ENCODE data around the gene NR5A1. TPM values are rescaled to one million over a fixed set of nuclear protein-coding genes. Genes with fewer than 3 reads are reported as not detected.

NR5A1 gene
- polyA plus RNA-seq, 3 donors = 0.03 TPM; not detected in 2

- 76 to 83% (median 80%) methylated on average over 2 of the region's 2 CpGs for WGBS, 3 donors
Observed at GRCh38 chr9:124490004-124490403, 17.2 kb downstream of the NR5A1 start.

GRCh38 chr9:124489222-124489621 lies 18.0 kb downstream of the NR5A1 start:
- WGBS, 3 donors = 51 to 78% (median 71%) methylated on average over 13 of the region's 13 CpGs
- no peak overlapping the region for H3K27ac ChIP-seq (ENCODE audit: low read depth, low read length)

More at GRCh38 chr9:124490004-124490403, 17.2 kb downstream of the NR5A1 start:
- no peak overlapping the region for H3K27ac ChIP-seq (ENCODE audit: low read depth, low read length)

DNA sequence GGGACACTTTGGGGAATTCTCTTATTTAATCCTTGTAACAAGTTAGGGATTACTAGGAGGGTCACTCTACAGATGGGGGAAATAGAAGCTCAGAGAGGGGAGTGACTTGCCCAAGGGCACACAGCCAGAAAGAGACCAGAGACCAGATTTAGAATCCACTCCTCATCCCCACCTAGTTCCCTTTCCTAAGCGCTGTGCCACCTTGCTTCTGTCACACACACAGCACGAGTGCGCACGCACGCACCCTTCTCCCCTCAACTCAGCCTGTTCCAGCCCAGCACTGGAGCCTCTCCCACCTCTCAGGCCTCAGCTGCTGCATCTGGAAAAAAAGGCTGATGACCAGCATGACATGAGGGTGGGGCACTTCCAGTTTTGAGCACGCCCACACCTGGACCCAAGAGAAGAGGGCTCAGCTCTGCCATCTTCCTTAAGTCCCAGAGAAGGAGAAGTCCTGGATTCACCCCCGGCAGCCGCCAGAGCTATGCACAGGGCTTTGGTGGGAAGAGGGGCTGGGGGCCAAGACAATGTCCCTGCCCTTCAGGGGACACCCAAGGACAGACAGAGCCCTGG lies 18.5 kb downstream of the NR5A1 start:
- no peak overlapping the region for H3K27ac ChIP-seq (ENCODE audit: low read depth, low read length)
- WGBS, 3 donors = 90 to 93% (median 91%) methylated on average over 6 to 8 of the region's 8 CpGs

DNA sequence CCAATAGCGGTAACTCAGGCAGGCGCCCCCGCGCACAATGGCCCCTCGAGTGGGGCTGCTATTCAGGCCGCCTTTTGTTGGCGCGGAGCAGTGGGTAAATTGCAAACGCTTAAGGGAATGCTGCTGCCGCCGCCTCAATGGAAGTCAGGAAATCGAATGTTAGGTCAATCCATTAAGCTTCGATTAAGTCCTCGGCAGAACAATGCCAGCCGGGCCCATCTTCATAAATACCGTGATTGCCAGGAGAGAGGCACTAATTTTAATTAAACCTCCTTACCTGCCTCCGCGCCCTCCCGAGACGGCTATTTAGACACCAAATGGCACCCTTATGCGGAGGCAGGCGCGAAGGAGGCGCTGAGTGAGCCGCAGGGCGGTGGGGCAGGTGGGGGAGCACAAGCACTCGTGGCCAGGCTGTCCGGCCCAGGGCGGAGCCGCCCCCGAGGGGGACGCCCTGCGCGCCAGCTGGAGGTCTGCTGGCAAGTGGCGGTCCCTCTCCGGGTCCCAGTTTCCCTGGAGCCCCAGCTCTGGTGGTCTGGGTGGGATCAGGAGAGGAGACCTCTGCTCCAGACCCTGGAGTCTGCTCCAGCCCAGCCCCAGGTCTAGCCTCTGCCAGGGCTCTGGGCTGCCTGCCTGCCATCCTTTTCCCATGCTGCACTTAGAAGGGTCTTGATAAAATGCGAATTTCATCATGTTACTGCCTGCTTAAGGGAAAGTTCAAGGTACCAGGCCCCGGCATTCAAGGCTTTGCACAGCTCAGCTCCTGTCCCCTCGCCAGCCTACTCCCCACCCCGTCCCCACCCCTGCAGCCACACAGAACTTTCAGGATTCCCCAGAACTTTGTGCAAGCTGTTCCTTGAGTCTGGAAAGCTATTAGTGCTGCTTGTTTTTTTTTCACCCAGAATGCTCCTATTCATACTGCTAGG lies 19.7 kb downstream of the NR5A1 start:
- WGBS, 3 donors = 37 to 46% (median 45%) methylated on average over 40 of the region's 40 CpGs
- no peak overlapping the region for H3K27ac ChIP-seq (ENCODE audit: low read depth, low read length)

- H3K27ac ChIP-seq (ENCODE audit: low read depth, low read length) = no peak overlapping the region
- 42 to 50% (median 43%) methylated on average over 17 of the region's 17 CpGs for WGBS, 3 donors
Observed at GRCh38 chr9:124486778-124487259, 20.4 kb downstream of the NR5A1 start.

GRCh38 chr9:124485936-124486335 lies 21.3 kb downstream of the NR5A1 start:
- WGBS, 3 donors = 56 to 65% (median 62%) methylated on average over 13 to 15 of the region's 15 CpGs
- no peak overlapping the region for H3K27ac ChIP-seq (ENCODE audit: low read depth, low read length)

DNA sequence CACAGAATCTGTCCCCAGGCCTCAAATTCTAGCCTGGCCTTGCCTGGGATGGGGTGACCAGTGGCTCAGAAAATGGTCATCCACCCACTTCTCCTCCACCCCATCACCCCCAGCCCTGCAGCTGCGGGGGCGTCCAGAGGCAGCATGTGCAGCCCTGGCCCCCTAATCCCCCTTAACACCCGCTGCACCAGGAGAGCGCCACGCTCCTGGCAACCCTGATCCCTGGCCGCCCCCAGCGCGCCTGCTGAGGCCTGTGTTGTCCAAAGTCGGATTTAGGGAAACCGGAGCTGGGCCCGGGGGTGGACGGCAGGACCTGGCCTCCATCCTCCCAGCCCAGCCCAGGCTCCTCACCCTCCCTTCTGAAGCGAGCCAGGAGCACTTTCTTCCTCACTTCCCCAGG lies 22.0 kb downstream of the NR5A1 start:
- H3K27ac ChIP-seq (ENCODE audit: low read depth, low read length) = no peak overlapping the region
- 73 to 76% (median 75%) methylated on average over 12 to 13 of the region's 13 CpGs for WGBS, 3 donors

DNA sequence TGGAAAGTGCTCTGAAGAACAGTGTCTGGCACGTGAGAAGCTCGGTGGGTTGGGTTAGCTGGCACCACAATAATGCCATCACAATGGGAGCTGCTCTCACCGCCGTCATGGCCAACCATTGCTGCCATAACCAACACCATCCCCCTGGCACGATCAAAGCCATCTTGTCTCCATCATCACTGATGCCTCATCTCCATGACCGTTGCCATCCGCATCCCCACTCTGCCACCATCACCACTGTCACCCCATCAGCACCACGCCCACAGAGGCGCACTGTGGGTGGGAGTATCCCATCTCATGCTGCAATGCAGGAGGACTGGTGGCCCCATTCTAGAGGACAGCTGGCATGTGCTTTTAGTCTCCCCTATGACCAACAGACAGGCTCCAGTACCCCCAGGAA lies 23.7 kb downstream of the NR5A1 start:
- H3K27ac ChIP-seq (ENCODE audit: low read depth, low read length) = no peak overlapping the region

DNA sequence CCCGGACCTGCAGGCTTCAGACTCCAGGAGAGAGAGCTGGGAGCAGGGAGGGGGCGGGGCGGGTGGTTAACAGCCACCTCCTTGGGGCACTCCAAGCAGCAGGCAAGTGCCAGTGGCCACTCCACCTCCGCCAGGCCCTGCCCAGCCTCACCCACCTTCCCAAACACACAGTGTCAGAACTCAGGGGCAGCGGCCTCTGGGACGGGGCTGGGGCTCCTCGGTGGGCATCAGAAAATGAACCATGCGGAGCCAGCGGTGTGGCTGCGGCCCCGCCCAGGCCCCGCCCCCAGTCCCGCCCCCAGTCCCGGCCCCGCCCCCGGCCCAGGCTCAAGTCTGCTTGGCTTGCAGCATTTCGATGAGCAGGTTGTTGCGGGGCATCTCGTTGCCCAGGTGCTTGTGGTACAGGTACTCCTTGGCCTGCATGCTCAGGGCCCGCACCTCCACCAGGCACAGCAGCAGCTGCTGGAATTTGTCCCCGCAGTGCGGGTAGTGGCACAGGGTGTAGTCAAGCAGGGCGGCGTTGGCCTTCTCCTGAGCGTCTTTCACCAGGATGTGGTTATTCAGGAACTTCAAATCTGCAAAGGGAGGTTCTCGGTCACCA lies 24.7 kb downstream of the NR5A1 start:
- WGBS, 3 donors = 35 to 40% (median 39%) methylated on average over 25 to 26 of the region's 26 CpGs
- no peak overlapping the region for H3K27ac ChIP-seq (ENCODE audit: low read depth, low read length)

More for the DNA sequence above, 23.7 kb downstream of the NR5A1 start:
- WGBS, 3 donors = 93 to 99% (median 95%) methylated on average over 9 of the region's 9 CpGs

- 47 to 53% (median 52%) methylated on average over 17 of the region's 17 CpGs for WGBS, 3 donors
- H3K27ac ChIP-seq (ENCODE audit: low read depth, low read length) = no peak overlapping the region
Observed at GRCh38 chr9:124481115-124481514, 26.1 kb downstream of the NR5A1 start.

DNA sequence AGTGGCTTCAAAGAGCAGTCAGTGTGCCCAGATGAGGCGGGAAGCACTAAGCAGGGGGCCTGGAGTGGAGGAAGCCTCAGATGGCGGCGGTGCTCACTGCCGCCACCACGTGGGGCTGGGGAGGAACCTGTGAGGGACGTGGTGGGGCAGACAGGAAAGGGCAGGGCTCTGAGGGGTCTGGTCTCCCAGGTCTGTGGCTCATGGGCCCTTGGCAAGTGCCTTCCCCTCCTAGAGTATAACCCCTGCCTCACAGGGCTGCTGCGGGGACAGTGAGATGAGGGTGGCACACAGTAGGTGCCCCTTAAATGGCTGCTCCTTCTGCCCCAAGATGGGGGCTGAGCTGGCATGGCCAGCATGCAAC lies 26.6 kb downstream of the NR5A1 start:
- H3K27ac ChIP-seq (ENCODE audit: low read depth, low read length) = no peak overlapping the region
- 20 to 25% (median 21%) methylated on average over 7 of the region's 7 CpGs for WGBS, 3 donors

- no peak overlapping the region for H3K27ac ChIP-seq (ENCODE audit: low read depth, low read length)
- WGBS, 3 donors = 62 to 76% (median 70%) methylated on average over 6 of the region's 6 CpGs
Observed at GRCh38 chr9:124479947-124480620, 27.1 kb downstream of the NR5A1 start.

GRCh38 chr9:124479371-124479770 lies 27.8 kb downstream of the NR5A1 start:
- 72 to 87% (median 80%) methylated on average over 16 of the region's 16 CpGs for WGBS, 3 donors
- H3K27ac ChIP-seq (ENCODE audit: low read depth, low read length) = no peak overlapping the region

- no peak overlapping the region for H3K27ac ChIP-seq (ENCODE audit: low read depth, low read length)
- 48 to 61% (median 52%) methylated on average over 12 of the region's 12 CpGs for WGBS, 3 donors
Observed at GRCh38 chr9:124478354-124478753, 28.8 kb downstream of the NR5A1 start.

- H3K27ac ChIP-seq (ENCODE audit: low read depth, low read length) = no peak overlapping the region
- 5 to 11% (median 6%) methylated on average over 43 to 53 of the region's 53 CpGs for WGBS, 3 donors
Observed at GRCh38 chr9:124477648-124478285, 29.4 kb downstream of the NR5A1 start.

- 32 to 41% (median 32%) methylated on average over 14 to 19 of the region's 19 CpGs for WGBS, 3 donors
- no peak overlapping the region for H3K27ac ChIP-seq (ENCODE audit: low read depth, low read length)
Observed at GRCh38 chr9:124477211-124477647, 30.0 kb downstream of the NR5A1 start.

DNA sequence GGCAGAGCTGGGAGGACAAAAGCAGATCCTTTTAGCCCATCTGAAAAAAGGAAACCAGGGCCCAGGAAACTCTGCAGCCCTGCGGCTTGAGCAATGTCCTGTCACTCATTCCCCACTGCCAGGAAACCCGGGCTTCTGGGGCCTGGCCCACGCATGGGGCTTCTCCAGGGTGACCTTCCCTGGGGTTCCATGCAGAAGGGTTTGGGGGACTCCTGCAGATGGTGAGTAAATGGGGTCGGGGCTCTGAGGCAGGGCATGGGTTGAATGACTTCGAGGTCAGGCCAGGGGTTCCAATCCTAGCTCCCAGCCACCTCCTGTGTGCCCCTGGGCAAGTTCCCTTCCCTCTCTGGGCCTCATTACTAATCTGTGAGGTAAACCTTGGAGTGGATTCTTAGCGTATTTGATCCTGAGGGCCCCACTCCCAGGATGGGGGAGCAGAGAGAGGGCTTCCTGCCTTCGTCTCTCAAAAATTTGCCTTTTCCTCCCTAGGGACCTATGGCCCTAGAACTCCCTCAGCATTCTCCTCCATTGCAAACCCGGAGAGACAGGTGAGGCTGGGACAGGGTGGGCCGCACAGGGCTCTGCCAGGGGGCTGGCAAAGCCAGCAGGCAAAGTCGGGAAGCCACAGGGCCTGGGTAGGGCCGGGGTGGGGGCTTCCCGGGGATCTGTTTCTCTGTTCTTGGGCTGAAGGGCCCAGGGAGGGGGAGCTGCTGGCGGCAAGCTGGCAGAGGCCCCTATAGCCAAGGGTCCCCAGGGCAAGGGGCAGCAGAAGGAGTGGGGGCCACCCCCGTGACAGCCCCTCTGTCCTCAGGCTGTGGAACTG lies 31.1 kb downstream of the NR5A1 start:
- no peak overlapping the region for H3K27ac ChIP-seq (ENCODE audit: low read depth, low read length)
- WGBS, 3 donors = 57 to 62% (median 60%) methylated on average over 12 to 14 of the region's 14 CpGs

All from adipose tissue (tissue), 3 donors.